NOMO-1 treated with DMSO at 0.1 percent for 48 hours (cell line): ENCODE data around the gene C2orf78.
A peak's percentile ranks its signal among the peaks of the same experiment; 100 is the strongest.
"Not testable (repeated sequence)": the region's sequence is repeated elsewhere in the genome, so short reads cannot be mapped to it uniquely, and the experiment has no call there.

ENCODE experiments used
- DNase-seq: peaks from one replicate; lab custom pipeline; 2025; ENCODE audit not compliant: unreplicated experiment; lab: John Stamatoyannopoulos, UW

The C2orf78 gene

GRCh38 chr2:73783883-73784282 lies at the start of gene C2orf78:
C2orf78 (plus strand) TSS chr2:73784183; CDS start chr2:73784310, 127 bp downstream.
- not testable (repeated sequence) for DNase-seq

GRCh38 chr2:73736378-73736777 lies 47.6 kb upstream of the C2orf78 start:
- no peak for DNase-seq

GRCh38 chr2:73736855-73737779 lies 46.9 kb upstream of the C2orf78 start, which contains the start of gene TPRKB:
TPRKB (minus strand) TSS chr2:73737345; CDS start chr2:73734569, 2,776 bp downstream.
- DNase-seq: peak; percentile 97

- no peak for DNase-seq
Observed at GRCh38 chr2:73739101-73739500, 44.9 kb upstream of the C2orf78 start.

GRCh38 chr2:73740767-73741166 lies 43.2 kb upstream of the C2orf78 start:
- no peak for DNase-seq

- no peak for DNase-seq
Observed at GRCh38 chr2:73746015-73746876, 37.7 kb upstream of the C2orf78 start.

GRCh38 chr2:73746877-73747208 lies 37.1 kb upstream of the C2orf78 start:
- no peak for DNase-seq

- DNase-seq: peak; percentile 1
Observed at GRCh38 chr2:73749314-73749713, 34.7 kb upstream of the C2orf78 start.

GRCh38 chr2:73754332-73754731 lies 29.7 kb upstream of the C2orf78 start:
- not testable (repeated sequence) for DNase-seq

GRCh38 chr2:73759285-73759764 lies 24.7 kb upstream of the C2orf78 start:
- no peak for DNase-seq

- no peak for DNase-seq
Observed at GRCh38 chr2:73759904-73760303, 24.1 kb upstream of the C2orf78 start.

- DNase-seq: no peak
Observed at GRCh38 chr2:73762571-73762970, 21.4 kb upstream of the C2orf78 start.

- DNase-seq: no peak
Observed at GRCh38 chr2:73764945-73765344, 19.0 kb upstream of the C2orf78 start.

- DNase-seq: no peak
Observed at GRCh38 chr2:73766349-73766748, 17.6 kb upstream of the C2orf78 start.

GRCh38 chr2:73766994-73767393 lies 17.0 kb upstream of the C2orf78 start:
- no peak for DNase-seq

- no peak for DNase-seq
Observed at GRCh38 chr2:73770725-73771124, 13.3 kb upstream of the C2orf78 start.

- no peak for DNase-seq
Observed at GRCh38 chr2:73772819-73773218, 11.2 kb upstream of the C2orf78 start.

- no peak for DNase-seq
Observed at GRCh38 chr2:73776381-73776780, 7.6 kb upstream of the C2orf78 start.

GRCh38 chr2:73776869-73777519 lies 7.0 kb upstream of the C2orf78 start:
- no peak for DNase-seq

- DNase-seq: not testable (repeated sequence)
Observed at GRCh38 chr2:73778867-73779466, 5.0 kb upstream of the C2orf78 start.
